COLO829 (cell line): ENCODE results near the gene TNFRSF4.

ENCODE experiments used
- DNase-seq: peaks from one replicate; pipeline ENCODE4 v3.0.0; 2012; ENCODE audit warnings: low spot score

TNFRSF4 gene

DNA sequence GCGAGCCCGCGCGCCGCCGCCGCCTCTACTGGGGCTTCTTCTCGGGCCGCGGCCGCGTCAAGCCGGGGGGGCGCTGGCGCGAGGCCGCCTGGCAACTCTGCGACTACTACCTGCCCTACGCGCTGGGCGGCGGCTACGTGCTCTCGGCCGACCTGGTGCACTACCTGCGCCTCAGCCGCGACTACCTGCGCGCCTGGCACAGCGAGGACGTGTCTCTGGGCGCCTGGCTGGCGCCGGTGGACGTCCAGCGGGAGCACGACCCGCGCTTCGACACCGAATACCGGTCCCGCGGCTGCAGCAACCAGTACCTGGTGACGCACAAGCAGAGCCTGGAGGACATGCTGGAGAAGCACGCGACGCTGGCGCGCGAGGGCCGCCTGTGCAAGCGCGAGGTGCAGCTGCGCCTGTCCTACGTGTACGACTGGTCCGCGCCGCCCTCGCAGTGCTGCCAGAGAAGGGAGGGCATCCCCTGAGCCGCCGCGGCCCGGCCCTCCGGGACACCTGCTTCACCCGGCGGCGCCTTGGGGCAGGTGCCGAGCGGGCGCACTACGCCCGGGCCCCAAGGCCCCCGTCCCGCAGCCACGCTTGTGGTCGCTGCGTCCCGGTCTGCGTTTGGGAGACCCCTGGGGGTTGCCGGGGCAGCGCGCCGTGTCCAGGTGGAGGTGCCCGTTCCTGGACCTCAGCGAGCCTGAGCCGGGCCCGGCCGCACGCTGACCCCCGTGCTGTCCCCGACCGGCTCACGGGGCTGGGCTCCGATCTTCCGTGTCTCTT, 19.0 kb upstream of the TNFRSF4 start:
- DNase-seq: no peak

DNA sequence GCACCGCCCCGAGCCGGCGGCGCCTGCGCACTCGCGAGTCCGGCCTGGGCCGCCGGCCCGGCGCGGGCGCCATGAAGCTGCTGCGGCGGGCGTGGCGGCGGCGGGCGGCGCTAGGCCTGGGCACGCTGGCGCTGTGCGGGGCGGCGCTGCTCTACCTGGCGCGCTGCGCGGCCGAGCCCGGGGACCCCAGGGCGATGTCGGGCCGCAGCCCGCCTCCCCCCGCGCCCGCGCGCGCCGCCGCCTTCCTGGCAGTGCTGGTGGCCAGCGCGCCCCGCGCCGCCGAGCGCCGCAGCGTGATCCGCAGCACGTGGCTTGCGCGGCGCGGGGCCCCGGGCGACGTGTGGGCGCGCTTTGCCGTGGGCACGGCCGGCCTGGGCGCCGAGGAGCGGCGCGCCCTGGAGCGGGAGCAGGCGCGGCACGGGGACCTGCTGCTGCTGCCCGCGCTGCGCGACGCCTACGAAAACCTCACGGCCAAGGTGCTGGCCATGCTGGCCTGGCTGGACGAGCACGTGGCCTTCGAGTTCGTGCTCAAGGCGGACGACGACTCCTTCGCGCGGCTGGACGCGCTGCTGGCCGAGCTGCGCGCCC, 18.3 kb upstream of the TNFRSF4 start, which contains the start of gene B3GALT6:
TSS of gene B3GALT6 (plus strand) at position 30 of the 588 bp plus-strand sequence. CDS start at position 72, 42 bp downstream.
- DNase-seq: no peak

DNA sequence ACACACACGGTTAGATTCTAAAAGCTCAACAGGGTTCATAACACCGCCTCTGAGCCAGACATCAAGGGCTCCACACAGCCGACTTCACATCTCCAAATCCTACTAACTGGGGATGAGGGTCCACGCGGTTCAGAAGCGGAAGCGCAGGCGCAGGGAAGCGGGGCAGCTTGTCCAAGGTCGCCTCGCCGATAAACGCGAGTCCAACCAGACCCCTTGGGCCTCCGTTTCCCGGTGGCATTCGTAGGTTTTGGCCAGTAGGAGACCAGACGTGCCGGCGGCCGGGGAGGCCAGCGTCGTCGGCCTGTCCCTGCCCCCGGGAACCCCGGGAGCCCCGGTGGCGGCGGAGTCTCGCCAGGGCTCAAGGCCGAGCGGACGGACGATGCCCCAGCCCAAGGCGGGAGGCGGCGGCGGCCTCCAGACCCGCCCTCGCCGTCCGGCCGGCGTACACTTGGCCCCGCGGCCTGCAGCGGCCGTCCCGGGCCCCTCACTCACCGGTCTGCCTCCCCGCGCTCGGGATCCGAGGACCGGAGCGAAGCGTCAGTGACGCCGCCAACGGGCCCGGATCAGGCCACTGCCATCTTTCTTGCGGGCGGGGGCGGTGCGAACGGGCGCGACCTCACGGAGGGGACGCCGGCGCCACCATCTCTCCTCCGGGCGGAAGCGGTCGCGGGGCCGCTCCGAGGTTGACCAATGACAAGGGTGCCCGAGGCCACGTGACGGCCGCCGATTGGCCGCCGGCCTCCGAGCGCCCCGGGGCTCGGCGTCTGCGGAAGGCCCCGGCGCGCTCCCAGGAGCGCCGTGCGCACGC, 17.7 kb upstream of the TNFRSF4 start, which contains the start of gene SDF4:
TSS of gene SDF4 (minus strand) at position 602 of the 808 bp plus-strand sequence. CDS start 3,229 bp downstream, outside the sequence.
- DNase-seq: peak; percentile 96

DNA sequence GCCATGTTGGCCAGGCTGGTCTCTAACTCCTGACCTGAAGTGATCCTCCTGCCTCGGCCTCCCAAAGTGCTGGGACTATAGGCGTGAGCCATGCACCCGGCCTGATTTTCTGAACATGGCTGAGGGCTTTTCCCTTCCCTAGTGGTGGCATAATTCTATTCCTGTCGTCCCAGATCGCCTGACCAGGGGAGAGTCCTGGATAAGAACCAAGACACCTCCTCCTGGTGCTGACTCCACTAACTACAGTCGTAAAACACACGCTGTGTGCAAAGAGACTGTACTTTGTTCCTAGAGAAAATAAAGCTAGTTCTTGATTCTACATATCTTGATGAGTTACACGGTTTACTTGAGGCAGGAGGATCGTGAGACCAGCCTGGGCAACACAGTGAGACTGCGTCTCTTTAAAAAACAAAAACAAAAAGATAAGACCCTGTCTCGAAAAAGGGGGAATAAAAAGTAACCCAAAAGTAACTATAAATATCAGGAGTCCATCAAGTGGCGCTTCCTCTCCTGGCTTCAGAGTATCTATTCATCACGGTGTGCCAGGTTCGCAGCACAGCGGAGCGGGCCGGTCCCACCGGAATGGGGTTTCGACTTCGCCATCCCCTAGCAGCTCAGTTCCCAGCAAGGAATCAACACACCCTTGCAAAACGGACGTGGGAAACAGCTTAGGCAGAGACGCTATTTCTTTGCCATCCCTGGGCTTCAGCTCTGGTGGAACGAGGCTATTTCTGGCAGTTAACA, 16.9 kb upstream of the TNFRSF4 start:
- peak; percentile 54 for DNase-seq

DNA sequence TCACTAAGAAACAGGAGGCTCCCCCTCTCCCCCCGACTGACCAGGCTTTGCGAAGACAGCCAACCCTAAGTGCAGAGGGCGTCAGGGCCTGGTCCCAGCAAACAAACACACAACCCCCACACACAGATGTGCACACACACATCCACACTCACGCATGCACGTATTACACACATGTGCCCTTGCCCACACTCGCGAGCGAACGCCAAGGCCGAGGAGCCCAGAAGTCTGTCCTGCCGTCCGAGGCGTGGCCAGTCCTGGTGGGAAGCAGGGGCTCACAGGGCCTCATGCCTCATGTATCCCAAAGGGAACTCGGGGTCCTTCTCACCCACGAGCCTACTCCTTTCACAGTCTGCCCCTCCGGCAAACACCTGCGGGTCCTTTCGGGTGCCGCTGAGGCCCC, 15.8 kb upstream of the TNFRSF4 start:
- DNase-seq: no peak

DNA sequence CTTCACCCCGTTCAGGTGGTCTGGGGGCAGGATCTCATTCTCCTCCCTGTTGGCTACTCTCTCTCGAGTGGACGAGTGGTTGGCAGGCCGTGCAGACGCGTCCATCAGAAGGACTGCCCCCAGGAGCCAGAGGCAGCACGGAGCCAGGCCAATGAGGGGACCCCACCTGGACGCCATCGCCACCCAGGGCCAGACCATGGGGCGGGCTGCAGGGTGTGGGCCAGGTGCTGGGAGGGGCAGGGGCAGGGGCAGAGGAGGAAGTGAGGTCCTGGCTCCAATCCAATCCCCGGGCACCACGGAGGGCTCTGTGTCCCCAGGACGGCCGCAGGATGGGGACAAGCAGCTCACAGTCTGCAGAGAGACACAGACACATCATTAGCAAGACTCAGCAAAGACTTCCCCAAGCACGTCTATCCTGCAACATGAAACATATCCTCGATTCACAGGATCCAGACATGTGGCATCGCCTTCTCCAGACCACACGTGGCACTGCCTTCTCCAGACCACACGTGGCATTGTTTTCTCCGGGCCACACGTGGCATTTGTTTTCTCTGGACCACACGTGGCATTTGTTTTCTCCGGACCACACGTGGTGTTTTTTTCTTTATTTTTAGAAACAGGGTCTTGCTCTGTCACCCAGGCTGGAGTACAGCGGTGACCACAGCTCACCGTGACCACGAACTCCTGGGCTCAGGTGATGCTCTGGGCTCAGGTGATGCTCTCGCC, 14.8 kb upstream of the TNFRSF4 start:
- no peak for DNase-seq

DNA sequence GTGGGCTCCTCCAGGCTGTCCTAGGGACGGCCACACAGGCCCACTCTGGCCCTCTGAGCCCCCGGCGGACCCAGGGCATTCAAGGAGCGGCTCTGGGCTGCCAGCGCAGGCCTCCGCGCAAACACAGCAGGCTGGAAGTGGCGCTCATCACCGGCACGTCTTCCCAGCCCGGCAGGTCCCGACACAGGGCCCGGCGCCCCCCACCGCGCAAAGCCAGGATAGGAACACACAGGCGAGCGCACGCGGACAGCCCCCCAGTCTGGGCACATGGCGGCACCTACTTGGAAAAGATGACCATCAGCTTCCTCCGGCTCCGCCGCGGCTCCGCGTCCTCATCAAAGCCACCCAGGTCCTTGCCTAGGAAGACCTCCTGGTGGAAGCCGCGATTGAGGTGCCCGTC, 14.2 kb upstream of the TNFRSF4 start:
- DNase-seq: no peak

DNA sequence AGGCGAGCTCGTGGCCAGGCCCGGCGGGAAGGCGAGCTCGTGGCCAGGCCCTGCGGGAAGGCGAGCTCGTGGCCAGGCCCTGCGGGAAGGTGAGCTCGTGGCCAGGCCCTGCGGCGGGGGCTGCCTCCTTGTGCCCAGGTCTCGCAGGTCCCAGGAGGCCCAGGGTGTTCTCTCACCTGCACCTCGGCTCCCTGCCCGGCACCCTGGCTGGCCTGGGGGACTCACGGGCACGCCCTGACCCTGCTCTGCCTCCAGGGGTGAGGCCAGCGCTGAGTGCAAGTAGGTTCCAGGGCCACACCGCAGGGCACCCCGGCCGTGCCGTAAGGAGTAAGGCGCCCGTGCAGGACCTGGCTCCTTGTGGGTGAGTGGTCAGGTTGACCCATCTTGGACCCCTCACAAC, 13.4 kb upstream of the TNFRSF4 start:
- DNase-seq: no peak

DNA sequence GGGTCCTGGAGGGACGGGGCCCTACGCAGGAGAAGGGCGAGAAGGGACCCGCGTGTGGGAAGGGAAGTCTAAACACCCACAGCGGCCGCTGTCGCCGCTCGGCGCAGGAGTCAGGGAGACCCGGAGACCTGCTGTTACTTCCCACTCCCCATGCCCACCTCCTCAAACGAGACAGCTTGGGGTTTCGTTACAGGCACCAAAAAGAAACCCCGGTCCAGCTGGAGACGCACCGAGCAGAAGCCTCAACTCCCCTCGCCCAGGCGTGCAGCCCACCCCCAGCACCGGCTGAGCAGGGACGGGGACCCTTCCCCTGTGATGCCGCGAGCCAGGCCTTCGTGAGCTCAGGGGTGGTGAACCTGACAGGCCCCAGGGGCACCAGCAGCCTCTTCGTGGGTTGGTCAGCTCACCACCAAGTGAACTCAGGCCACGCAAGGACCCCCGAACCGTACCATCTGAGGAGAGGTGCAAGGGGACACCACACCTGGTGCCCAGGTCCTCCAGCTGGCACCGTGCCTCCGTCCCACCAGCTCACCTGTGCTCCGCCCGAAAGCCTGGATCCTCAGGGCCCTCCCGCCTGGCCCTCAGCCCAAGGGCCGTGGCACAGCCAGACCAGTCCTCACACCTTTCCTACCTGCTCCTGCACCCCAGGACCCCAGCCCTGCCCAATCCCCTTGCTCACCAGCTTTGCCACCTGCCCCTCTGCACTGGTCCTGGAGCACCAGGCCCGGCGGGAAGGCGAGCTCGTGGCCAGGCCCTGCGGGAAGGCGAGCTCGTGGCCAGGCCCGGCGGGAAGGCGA, 12.8 kb upstream of the TNFRSF4 start:
- no peak for DNase-seq

DNA sequence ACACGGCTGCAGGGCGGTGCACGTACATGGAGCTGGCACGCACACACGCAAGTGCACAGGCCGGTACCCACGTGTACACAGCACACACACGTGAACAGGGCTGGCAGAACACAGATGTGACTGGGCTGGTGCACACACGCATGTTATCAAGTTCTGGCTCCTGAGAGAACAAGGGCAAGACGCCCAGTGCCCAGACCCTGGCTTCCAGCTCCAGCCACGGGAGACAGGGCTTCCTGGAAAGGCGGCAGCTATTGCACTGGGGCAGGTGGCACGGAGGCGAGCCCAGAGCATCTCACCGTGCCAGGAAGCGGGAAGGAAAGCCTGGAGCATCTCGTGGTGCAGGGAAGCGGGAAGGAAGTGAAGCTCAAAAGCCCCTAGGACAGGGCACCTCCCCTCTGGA, 12.0 kb upstream of the TNFRSF4 start:
- DNase-seq: no peak

DNA sequence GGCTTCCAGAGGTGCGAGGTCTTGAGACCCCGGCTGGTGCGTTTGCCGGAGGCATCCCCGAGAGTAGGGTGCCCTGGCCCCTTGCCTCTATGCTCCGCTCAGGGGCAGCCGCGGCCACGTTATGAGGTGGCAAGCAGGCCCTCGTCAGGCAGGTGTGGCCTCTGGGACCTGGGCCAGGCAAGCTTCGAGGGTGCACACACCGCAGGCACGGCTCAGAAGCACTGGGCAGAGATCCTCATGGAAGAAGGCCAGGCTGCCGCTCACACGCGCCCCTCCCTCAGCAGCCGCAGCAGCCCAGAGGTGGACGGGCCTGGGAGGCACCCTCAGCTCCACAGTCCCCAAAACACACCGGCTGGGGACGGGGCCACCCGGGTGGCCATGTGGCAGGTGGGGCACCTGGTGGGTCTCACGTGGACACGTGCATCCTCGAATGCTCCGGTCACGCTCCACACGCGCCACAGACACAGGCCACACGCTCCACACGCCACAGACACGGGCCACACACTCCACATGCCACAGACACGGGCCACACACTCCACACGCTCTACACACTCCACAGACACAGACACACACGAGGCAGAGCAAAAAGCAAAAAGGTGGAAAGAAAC, 11.4 kb upstream of the TNFRSF4 start:
- DNase-seq: no peak

DNA sequence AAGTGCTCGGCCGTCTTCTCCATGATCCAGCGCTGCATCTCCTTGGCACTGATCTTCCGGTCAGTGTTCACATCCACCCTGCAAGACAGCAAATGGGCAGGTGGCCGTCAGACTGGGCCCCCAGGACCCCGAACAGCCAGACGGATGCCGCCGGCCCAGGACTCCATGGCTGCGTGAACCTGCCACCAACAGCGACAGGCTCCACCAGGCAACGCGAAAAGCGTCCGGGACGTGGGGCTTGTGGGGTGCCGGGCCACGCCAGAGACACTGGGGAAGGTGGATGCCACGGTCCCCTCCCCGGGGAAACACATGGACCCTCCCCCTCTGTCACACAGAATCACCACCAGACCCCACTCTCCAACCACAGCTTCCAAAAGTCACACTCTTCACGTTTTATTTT, 9.9 kb upstream of the TNFRSF4 start:
- DNase-seq: no peak

DNA sequence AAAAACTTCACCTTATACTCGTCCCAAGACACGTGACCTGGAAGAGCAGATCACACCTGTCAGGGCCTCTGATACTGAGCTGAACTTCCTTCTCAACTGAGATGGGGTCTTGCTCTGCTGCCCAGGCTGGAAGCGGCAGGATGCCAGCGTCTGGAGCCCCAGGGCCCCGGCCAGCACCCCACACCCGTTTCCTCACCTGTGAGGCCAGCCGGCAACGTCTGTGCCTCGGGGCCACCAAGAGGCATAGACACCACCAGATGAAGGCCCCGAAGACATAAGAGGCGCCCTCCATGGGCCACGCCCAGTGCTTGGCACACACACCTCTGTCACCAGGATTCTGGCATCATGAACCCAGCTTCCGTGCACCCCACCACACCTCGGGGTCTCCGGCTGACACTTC, 9.4 kb upstream of the TNFRSF4 start:
- DNase-seq: no peak

DNA sequence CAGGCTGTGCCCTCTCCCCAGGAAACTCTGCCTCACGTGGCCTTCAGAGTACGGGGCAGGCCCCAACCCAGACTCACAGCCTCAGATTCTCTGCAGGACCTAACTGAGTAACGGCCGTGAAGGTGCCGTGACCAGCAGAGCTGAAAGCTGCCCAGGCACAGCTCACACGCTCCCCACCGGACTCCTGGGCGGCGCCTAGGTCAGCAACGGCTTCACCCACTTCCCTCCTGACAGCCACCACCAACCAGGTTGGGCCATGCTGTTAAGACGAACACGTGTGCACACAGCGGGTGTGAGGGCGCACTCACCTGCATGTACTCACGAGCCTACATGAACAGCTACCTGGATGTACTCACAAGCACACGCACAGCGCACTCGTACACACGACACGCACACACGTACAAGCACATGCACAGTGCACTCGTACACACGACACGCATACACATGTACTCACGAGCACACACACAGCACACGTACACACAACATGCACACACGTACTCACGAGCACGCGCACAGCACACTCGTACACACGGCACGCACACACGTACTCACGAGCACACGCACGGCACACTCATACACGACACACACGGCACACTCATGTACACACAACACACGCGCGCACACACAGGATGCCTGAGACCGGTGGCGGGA, 8.7 kb upstream of the TNFRSF4 start:
- DNase-seq: no peak

DNA sequence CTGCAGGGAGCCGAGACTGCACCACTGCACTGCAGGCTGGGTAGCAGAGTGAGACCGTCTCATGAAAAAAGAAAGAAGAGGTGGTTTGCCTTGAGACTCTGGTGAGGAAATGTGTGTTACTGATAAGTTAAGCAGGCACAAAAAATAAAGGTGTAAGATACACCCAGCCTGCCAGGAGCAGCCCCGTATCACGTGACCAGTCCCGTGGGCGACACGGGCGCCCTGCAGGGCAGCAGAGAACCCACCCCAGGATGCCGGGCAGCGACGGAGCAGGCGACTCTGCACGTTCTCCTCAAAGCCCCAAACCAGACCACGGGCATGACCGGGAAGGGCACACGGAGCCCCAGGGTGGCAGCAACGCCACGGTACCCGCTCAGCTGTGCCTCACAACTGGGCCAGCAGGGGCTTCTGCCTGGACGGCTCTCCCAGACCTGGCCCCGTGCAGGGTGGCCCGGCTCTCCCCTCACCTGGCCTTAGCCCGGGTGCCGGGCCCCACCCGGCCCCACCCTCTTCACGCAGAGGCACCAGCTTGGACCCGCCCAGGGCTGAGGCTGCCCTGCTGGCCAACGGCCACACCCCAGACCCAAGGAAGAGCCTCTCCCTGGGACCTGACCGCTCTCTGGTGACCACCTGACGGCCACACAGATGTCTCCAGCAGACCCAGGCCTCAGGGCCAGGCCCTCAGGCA, 8.1 kb upstream of the TNFRSF4 start:
- DNase-seq: no peak

DNA sequence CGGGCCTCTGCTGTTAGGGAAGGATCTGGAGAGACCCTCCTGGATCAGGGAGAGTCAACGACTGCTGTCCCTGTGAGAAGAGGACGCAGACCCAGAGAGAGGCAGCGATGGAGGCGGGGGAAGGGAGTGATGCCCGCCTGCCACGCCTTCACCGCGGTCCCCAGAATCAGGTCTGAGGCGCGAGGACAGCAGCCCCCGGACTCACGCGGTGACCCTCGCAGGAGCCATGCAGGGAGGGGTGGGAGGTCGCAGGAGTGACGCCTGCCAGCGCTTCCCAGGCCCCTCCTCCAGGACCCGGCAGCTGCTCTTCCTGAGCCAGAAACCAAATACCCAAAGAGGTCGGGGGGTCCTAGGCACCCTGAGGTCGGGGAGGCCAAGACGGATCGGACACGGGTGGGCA, 6.2 kb upstream of the TNFRSF4 start:
- no peak for DNase-seq

DNA sequence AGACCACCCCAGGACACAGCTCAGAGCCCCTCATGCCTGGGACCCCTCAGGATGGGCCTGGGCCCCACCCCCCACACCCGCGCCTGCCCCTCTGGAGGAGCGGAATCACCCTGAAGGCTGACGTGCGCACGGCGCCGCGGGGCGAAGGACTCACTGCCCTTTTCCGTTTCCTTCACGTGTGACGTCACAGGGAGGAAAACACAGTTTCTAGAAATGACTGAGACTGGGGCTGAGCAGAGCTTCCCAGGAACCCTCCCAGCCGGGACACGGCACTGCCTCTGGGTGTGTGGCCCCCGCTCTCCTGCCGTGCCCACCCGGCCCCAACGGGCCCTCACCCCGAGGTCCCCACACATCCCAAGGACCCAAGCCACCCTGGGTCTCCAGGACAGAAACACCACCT, 5.4 kb upstream of the TNFRSF4 start:
- DNase-seq: no peak

DNA sequence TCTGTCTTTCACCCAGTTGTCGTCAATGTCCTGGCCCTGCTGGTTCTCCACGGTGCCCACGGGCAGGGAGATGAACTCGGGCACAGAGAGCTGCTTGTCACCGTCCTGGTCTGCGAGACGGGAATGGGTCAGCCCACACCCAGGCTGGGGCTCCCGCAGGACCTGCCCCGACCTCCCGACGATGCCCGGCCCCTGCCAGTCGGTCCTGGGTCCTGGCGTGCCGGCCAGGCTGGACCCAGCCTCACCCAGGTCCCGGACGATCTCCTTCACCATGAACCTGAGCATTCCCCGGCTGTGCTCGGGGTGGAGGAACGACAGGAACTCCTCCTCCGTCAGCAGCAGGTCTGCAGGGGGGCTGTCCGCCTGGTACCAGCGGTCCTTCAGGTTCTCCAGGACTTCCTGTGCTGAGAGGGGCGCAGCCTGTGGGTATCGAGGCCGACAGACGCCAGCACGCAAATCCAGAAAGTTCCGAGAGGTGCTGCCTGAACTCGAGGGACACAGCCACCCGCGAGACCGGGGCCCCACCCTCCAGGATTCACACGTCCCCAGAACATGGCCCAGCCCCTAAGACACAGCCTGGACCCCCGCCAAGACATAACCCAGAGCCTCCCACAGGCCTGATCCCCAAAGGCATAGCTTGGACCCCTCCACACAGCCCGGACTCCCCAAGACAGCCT, 4.7 kb upstream of the TNFRSF4 start:
- DNase-seq: no peak
